AG20443 (cell line): ENCODE results near the gene AMIGO3.
A peak's percentile ranks its signal among the peaks of the same experiment; 100 is the strongest.
"Not testable (repeated sequence)": the region's sequence is repeated elsewhere in the genome, so short reads cannot be mapped to it uniquely, and the experiment has no call there.

Experiments used
- DNase-seq: peaks from one replicate; pipeline ENCODE4 v3.0.0; 2012; ENCODE audit warnings: low spot score, mixed read lengths

AMIGO3 gene

DNA sequence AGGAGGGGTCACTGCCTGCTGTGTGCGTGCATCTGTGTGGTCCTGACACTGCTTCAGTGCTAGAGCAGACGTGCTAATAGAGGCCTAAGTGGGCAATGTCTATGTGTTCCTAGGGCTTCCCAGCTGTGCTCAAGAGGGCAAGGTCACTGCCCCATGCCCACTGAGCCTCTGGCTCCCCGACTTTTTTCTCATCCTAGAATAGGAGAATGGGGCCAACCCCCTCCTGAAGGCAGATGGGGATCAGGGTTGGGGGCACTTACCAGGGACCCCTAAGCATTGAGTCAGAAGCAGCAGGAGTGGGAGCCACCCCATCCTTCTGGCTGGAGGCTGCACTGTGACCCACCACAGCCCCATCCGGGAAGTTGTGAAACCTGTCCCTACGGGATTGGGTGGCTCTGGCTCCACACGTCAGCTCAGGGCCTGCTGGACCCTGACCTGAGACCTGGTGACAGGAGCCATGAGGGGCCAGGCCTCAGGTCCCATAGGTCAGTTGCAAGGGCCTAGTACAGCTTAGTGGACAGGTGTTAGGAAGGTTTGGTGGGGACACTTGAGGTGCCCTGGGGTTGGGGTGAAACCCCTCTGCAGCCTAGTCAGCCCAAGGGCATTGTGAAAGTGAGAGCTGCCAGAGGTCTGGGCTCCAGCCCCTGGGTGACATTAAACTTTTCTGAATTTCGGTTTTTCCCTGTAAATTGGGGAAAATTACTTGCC is 31.0 kb downstream of the AMIGO3 start:
- DNase-seq = not testable (repeated sequence)

DNA sequence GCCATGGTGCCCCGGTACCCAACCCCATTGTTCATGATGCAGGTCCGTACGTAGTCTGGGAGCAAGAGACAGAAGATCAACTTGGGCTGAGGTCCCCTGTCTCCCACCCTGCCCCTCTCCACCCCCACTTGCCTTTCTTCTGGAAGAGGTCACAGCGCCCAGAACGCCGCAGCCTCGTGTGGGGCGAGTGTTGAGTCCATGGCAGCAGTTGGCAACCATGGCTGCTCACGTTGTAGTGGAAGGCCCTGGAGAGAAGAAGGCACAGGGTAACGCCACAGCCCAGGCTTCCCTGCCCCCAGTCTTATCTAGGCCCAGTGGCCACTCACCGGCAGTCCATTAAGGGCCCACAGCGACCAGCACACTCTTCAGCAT is 32.1 kb downstream of the AMIGO3 start:
- DNase-seq = not testable (repeated sequence)

DNA sequence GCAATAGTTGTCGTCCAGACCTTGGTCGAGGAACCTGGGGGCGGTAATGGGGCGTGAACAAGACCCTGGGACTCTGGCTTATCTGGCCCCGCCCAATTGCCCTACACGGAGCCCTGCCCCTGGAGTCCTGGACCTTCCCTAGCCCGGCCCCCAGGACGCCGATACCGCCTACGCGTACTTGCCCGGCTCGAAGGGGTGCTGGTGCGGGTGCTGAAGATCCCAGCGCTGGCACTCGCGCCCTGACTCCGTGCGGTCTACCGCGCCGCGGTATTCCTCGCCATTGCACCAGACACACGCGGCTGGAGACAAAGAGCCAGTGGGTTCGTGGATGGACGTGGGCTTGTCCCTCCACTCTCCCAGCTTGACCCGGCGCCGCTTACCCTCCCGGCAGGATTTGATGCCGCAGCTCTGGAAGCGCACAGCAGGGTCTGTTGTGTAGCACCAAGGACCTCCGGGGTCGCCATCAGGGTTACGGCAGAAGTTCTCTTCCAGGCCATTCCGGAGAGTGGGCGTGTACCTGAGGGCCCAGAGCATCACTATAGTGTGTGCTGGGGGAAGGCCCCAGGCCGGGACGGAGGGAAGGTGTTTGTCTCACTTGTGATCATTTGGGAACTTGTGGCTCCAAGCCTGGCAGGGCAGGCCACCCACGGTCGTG is 32.6 kb downstream of the AMIGO3 start:
- DNase-seq = not testable (repeated sequence)

DNA sequence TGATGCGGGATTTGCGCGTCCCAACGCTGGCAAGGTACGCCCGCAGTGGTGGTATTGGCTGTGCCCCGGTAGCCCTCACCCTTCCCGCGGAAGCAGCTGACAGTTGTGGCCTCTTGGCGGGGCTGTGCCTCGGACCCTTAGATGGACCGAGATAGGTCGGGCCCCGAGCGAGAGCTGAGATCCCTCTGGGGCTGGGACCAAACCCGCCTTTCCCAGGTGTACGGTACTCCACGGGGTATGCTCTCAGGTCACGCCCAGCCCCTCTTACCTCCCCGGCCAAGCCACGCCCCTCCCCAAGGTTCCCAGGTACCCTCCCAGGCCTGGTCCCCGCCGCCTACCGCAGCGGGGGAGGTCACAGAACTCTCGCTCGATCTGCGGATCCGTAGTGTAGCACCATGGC is 33.1 kb downstream of the AMIGO3 start:
- not testable (repeated sequence) for DNase-seq

DNA sequence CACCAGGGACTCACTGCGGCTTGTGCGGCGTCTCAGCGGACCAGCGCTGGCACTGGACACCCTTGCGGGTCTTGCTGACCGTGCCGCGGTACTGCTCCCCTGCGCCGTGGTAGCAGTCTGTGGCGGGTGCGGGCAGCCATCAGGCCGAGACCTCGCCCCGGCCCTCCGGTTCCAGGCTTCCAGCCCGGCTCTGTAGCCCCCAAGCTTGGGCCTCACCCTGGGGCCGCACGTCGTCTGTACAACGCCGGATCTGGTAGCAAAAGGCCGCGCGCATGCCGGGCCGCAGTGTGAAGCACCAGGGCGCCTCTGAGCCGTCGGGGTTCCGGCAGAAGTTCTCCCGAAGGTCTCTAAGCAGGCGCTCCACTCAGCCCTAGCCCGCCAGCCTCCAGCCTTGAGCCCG is 33.6 kb downstream of the AMIGO3 start:
- not testable (repeated sequence) for DNase-seq

DNA sequence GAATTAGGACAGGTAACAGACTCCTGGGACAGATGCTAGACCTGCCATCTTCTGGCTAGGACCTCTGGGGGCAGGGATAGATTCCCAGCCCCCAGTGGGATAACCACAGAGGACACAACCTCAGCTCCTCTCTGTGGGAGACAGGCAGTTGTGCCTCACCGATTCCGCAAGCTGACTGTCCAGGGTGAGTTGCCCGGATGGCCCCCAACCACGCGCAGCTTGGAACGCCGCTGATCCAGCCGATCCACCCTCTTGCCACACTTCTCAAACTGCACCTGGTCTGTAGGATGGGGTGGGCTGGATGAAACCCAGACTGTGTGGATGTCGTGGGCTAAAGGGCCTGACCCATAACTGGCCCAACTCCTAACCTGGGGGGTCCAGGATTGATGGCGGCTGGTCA is 34.4 kb downstream of the AMIGO3 start:
- DNase-seq = not testable (repeated sequence)

DNA sequence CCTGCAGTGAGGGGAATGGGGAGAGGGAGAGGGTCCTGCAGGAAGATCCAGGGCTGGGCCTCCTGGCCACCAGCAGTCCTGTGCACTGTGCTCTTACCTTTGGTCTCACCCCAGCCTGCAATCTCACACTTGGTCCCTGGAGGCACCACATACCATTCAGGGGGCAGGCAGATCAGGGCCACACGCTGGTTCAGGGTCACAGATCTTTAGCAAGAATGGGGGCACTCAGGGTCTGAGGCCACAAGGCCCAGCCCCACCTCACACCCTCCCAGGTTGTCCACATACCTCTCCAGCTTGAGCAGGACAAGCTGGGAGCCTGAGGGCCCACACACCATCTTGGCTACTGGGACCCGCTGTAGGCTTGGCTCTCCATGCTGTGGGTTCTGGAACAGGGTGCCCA is 35.0 kb downstream of the AMIGO3 start:
- DNase-seq = not testable (repeated sequence)

DNA sequence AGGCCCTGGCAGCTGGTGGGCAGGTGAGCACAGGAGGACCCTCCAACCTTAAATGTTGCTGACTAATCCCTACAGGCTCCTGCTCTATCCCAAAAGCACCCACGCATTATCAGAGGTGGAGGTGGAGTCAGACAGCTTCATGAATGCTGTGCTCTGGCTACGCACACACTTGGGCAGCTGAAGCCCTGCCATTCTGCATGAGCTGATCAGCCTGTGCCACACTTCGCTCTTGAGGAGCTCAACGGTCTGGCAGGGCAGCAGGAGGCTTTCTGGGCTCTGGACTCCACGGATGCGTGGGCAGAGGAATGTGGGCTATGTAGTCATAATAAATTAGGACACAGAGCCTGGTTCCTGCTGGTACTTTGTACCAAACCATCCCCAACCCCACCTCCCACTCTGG is 36.3 kb downstream of the AMIGO3 start:
- no peak for DNase-seq

DNA sequence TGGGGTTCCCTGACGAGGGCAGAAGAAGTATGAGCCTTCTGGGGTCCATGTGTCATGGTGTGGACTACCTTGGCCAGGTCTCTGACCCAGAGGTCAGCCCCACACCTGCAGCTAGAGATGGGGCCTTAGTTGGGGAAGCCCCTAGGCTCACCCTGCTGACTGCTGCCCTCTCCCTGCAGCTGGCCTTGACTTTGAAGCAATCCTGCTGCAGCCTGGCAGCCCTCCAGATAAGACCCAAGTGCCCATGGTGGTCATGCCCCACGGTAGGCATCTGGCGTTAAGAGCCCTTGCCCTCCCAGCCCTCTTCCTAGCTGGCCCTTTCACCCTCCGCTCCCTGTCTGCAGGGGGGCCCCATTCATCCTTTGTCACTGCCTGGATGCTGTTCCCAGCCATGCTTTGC is 37.9 kb downstream of the AMIGO3 start:
- no peak for DNase-seq

DNA sequence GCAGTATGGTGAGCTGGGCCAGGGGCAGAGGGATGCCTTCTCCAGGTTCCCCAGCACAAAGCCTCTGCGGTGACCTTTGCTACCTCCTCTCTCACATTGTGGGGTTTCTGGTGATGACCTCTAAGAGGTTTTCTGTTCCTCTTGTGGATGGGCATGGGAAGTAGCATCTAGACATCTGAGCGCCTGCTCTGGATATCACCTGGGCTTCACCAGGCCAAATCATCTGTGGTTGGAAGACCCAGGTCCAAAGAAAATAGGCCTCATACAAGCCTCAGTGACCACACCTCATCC is 38.3 kb downstream of the AMIGO3 start:
- no peak for DNase-seq

DNA sequence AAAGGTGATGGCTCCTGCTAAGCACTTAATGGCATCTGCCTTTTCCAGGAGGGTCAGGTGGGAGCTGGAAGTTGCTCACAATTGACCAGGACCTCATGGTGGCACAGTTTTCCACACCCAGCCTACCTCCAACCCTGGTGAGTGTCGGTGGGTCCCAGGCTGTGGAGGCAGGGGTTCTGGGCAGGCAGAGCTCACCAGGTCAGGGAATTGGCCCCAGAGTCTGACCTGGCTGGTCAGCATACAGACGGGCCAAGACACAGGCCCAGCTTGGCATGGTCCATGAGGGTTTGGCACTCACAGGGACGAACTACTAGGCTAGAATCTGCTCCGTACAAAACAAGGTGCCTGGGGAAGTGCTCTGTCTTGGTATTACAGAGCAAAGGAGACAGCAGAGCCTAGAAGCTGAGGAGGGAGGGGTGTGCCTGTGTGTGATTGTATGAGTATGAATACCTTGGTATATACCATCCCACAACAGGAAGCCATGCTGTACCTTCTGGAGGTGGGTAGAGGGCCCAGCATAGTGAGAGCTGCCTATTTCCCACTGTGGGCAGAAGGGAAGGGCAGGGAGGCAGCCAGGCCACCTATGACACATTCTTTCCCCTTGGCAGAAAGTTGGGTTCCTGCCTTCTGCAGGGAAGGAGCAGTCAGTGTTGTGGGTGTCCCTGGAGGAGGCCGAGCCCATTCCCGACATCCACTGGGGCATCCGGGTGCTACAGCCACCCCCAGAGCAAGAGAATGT is 38.8 kb downstream of the AMIGO3 start:
- no peak for DNase-seq

DNA sequence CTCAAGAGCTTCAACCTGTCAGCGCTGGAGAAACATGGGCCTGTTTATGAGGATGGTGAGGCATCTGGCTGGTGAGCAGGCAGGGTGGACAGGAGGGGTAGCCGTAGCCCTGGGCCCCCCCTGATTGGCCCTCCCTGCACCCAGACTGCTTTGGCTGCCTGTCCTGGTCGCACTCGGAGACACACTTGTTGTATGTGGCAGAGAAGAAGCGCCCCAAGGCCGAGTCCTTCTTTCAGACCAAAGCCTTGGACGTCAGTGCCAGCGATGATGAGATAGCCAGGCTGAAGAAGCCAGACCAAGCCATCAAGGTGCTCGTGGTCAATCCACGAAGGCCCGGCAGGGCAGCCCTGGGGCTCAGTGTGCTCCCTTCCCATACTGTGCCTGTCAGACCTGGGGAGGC is 43.6 kb downstream of the AMIGO3 start:
- DNase-seq = no peak

DNA sequence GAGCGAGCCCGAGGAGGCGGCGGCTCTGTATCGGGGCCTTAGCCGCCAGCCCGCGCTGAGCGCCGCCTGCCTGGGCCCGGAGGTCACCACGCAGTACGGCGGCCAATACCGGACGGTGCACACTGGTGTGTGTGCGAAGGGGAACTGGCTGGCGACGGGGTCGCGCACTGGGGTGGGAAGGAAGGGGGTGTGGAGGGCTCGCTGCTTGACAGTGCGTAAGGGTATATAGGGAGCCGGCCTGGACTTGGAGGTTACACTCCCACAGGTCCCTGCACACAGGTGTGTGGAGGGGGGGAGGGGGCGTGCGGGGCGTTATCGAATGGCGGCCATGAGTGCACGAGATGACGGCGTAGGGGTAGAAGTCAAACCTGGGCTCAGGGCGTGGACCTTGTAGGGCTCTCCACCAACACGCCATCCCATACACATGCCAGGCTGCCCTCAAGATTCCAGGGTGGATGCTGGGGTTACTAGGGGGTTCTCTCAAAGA is 44.9 kb downstream of the AMIGO3 start:
- DNase-seq = no peak

DNA sequence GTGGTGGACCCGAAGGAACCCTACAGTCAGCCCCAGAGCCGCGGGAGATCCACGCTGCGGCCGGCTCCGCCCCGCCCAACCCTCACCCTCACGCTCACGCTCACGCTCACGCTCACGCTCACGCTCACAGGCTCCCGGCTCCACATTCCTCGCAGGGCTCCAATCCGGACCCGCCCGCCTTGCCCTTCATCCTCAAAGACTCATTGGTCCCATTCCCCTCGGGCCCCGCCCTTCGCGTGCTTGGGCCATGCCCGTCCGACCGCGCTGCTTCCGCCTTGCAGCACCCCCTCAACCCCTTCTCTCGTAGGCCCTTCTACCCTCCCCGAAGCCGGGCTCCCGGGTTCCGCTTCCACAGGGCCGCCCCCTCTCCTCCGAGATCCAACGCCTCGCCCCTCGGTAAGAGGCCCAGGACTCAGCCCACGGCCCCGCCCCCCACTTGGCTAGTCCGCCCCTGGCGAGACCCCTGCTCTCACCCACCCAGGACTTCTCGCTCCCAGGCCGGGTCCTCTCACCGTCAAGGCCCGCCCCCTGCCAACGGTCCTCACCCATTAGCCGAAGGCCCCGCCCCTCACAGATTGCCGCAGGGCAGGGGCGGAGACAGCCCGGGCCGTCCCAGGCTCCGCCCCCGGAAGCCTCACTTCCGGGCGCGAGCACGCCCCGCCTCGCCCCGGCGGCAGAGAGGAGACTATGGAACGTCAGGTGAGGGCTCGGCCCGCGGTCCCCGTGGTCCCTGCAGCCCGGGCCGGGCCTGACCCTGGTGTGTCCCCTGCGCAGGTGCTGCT is 45.6 kb downstream of the AMIGO3 start, which contains the start of gene APEH:
TSS of gene APEH (plus strand) at position 637 of the 782 bp plus-strand sequence. CDS start at position 688, 51 bp downstream.
- peak; percentile 99 for DNase-seq

DNA sequence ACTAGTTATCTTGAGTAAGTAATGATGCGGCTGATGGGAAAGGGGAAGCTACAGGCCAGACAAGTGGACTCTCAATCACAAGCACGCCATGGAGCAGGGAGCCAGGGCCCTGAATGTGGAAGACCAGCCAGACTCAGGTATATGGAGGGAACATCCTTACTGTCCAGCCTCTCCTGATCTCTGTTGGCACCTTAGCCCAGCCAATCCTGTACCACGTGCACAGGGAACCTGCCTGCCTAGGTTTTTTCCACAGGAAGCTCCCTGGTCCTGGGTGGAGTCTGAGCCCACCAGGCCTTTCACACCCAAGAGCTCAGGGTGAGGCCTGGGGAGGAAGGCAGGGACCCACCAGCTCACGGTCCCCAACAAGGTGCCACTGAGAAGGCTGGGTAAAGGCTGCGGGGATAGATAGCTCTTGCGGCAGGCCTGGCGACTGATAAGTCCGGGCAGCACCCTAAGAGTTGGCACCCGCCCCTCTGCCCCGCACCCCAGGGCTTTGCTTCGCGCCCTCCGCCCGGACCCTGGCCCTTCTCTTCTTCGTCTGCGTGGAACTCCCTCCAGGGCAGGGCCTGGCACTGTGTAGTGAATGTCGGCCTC is 46.3 kb downstream of the AMIGO3 start:
- no peak for DNase-seq

DNA sequence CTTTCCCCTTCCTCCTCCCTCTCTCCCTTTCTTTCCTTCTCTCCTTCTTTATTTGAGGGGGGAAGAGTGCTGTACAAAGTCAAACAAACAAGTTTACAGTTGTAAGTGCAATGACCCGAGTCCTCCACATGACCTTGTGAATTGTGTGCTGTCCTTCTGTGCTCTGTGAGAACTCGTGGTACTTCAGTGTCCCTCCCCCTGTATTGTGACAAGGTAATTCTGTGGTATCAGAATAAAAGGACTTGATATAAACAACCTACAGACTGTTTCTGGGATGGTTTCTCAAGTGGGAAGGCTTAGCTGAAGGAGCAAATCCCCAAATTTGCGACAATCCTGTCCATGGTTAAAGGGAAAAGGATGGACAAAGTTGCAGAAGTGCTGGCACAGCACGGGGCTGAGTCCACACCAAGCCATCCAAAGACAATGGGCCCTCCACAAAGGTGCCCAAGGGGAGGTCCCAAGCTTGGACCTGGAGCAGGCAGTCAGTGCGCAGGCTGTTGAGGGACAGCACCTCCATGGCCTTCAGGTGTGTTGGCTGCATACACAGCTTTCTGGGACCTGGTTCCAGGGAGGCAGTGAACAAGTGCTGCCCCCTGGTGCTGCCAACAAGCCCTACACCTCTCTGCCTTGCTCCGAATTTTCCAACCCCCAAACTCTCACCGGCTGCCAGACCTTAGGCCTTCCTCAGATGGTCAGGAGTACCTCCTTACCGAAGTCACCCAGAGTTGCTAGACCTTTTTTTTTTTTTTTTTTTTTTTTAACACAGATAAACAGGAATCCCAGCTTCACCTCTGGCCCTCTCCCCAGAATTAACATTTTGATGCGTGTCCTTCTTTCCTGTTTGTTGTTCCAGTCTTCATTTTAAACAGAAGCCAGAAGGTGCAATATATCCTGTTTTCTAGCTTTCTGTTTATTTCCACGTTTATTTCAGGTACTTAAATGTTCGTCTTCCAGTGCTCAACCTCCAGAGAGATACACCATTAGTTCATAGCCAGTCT is 47.9 kb downstream of the AMIGO3 start:
- DNase-seq = peak; percentile 80

DNA sequence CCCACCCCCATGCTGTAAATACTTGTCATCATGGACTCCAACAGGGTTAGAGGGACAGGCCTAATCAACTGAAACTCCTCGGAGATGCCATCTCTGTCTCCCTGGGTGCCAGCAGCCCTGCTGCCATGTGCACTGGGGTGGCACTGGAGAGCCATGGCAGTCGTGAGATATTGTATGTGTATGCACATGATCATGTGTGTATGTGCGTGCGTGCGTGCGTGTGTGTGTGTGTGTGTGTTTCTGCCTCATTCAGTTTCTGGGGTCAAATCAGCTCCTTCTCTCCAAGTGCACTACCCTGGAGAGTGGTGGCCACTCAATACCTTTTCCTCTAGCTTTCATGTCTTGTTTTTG is 48.6 kb downstream of the AMIGO3 start:
- no peak for DNase-seq

DNA sequence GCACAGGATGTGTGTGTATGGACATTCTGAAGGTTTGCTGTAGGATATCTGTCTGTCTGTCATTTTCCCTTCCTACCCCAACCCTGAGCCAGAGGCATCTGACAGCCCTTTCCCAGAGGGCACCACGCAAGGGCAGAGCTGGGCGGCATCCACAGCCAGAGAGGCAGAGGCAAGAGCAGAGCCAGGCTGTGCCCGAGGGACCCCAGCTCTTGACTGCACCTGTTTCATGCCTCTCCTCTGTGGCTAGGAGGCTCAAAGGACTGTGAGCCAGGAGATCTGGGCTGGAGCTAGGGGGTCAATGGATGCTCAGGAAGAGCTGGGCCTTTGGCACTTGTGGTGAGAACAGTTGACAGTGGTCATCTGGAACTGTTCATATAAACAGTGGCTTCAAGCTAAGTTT is 50.1 kb downstream of the AMIGO3 start:
- DNase-seq = no peak

DNA sequence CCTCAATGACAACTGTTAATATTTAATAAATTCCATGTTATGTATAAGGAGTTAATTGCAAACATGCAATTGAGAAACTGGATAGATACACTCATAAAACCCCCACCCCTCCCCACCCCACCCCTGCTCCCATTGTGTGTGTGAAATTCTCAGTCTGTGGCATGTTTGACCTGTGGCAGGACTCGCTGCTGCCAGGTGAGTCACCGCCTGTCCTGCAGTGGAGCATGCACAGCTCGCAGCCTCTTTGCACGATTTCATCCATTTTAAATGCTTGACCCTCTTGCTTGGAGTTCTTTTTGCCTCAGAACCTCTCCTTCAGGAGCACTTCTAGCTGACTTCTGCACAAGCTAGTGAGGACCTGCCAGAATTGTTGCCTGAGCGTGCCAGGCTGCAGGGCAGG is 50.6 kb downstream of the AMIGO3 start:
- DNase-seq = no peak

DNA sequence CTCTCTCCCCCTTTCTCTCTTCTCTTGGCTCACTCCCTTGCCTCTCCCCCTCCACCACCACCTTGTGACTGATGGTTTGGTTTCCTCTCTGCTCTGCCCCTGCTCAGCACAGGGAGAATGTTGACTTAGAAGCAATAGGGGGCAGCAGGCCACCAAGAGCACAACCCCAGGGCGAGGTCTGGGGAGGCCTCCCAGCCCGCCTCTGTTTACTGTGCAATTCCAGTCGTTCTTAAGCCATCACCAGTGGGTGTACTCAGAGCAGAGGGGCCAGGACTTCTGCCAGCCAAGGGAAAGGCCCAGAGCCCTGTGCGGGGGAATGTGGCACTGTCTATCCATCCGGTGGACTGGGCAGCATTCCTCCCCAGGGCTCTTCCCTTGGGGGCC is 51.1 kb downstream of the AMIGO3 start:
- DNase-seq = peak; percentile 22
